Effector memory CD8-positive, alpha-beta T cell (primary cell): Measurements from ENCODE around the gene CTSL.
"Not testable (repeated sequence)": the region's sequence is repeated elsewhere in the genome, so short reads cannot be mapped to it uniquely, and the experiment has no call there.

Experiments
- ATAC-seq: fragments of 150-1000 bp; cut with Tn5 transposase; replicated peaks from 2 replicates; pipeline ENCODE4 v1.10.0; 2021; ENCODE audit warnings: mild to moderate bottlenecking, moderate library complexity
- DNase-seq, 3 experiments: peaks; one replicate each; pipeline ENCODE4 v3.0.0; 2021
- H3K27ac Mint-ChIP-seq, 2 donors: one replicate each; pipeline ENCODE4 v1.8.0; 2022; ENCODE audit warnings: mild to moderate bottlenecking in 2 of 2, mixed read lengths in 2 of 2, moderate library complexity in 2 of 2
- H3K27me3 Mint-ChIP-seq, 2 donors: one replicate each; pipeline ENCODE4 v1.8.0; 2022; ENCODE audit warnings: mixed read lengths in 2 of 2
- H3K36me3 Mint-ChIP-seq: one replicate; pipeline ENCODE4 v1.8.0; 2022; ENCODE audit warnings: mild to moderate bottlenecking, moderate library complexity, mixed read lengths; ENCODE audit not compliant: insufficient read depth
- H3K4me1 Mint-ChIP-seq, 2 donors: one replicate each; pipeline ENCODE4 v1.8.0; 2022; ENCODE audit warnings: low read depth in 2 of 2, mixed read lengths in 2 of 2
- H3K4me3 Mint-ChIP-seq, 2 donors: one replicate each; pipeline ENCODE4 v1.8.0; 2022; ENCODE audit warnings: mild to moderate bottlenecking in 2 of 2, mixed read lengths in 2 of 2, moderate library complexity in 2 of 2
- H3K9me3 Mint-ChIP-seq, 2 donors: one replicate each; pipeline ENCODE4 v1.8.0; 2022; ENCODE audit warnings: mixed read lengths in 2 of 2

Gene CTSL

GRCh38 chr9:87741891-87742290, 16.0 kb downstream of the CTSL start:
- Mint-ChIP-seq H3K27ac (no peak overlapping the region), H3K36me3 (no peaks in the 10 kb centered on the region), H3K9me3 (peaks cover 2 to 9% of the 10 kb centered on the region in 2 donors), H3K4me3 (no peak overlapping the region), H3K4me1 (no peaks in the 10 kb centered on the region), H3K27me3 (peaks cover 5 to 7% of the 10 kb centered on the region in 2 donors)
- DNase-seq (no peak), ATAC-seq (no peak)

DNA sequence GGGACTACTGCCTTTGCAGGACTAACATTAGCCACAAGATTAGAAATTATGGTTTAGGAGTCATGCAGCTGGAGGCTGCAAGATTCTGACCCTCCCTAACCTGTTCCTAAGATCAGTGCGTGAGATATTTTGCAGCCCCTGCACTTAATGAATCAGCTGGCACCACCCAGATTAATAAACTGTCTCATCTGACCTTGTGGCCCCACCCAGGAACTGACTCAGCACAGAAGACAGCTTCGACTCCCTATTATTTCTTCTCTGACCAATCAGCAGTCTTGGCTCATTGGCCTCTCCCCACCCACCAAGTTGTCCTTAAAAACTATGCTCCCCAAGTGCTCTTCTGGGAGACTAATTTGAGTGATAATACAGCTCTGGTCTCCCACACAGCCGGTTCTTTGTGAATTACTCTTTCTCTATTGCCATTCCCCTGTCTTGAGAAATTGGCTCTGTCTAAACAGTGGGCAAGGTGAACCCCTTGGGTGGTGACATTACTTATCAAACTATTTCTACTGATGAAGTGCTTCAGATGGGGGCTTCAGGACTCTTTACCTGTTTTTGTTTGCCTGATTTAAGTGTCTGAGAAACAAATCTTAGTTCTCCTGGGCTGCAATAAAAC, 17.0 kb downstream of the CTSL start:
- Mint-ChIP-seq H3K36me3 (no peaks in the 10 kb centered on the region), H3K27ac (no peak overlapping the region), H3K27me3 (peaks cover 7 to 15% of the 10 kb centered on the region in 2 donors), H3K4me3 (no peak overlapping the region), H3K4me1 (no peaks in the 10 kb centered on the region), H3K9me3 (peaks cover 2 to 9% of the 10 kb centered on the region in 2 donors)
- DNase-seq = no peak
- ATAC-seq = no peak

DNA sequence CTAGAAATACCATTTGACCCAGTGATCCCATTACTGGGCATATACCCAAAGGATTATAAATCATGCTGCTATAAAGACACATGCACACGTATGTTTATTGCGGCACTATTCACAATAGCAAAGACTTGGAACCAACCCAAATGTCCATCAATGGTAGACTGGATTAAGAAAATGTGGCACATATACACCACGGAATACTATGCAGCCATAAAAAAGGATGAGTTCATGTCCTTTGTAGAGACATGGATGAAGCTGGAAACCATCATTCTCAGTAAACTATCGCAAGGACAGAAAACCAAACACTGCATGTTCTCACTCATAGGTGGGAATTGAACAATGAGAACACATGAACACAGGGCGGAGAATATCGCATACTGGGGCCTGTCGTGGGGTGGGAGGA, 18.3 kb downstream of the CTSL start:
- ATAC-seq, H3K27ac Mint-ChIP-seq, DNase-seq, H3K36me3 Mint-ChIP-seq, H3K4me3 Mint-ChIP-seq, H3K4me1 Mint-ChIP-seq, H3K9me3 Mint-ChIP-seq: not testable (repeated sequence)
- H3K27me3 Mint-ChIP-seq = peaks cover 7 to 17% of the 10 kb centered on the region in 2 donors

DNA sequence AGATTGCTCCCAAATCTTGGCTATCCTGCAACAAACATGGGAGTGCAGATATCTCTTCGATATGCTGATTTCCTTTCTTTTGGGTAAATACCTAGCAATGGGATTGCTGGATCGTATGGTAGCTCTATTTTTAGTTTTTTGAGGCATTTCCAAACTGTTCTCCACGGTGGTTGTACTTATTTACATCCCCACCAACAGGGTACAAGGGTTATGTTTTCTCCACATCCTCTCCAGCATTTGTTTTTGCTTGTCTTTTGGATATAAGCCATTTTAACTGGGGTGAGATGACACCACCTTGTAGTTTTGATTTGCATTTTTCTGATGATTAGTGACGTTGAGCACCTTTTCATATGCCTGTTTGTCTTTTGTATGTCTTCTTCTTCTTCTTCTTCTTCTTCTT, 20.3 kb downstream of the CTSL start:
- no peaks in the 10 kb centered on the region for H3K36me3 Mint-ChIP-seq
- DNase-seq = no peak
- H3K9me3 Mint-ChIP-seq = peaks cover 2 to 9% of the 10 kb centered on the region in 2 donors
- no peak overlapping the region for H3K27ac Mint-ChIP-seq
- no peak overlapping the region for H3K4me3 Mint-ChIP-seq
- ATAC-seq = no peak
- peaks cover 7 to 17% of the 10 kb centered on the region in 2 donors for H3K27me3 Mint-ChIP-seq
- no peaks in the 10 kb centered on the region for H3K4me1 Mint-ChIP-seq

- DNase-seq = no peak
- Mint-ChIP-seq H3K9me3 (no peaks in the 10 kb centered on the region), H3K27me3 (peaks cover 7 to 17% of the 10 kb centered on the region in 2 donors), H3K36me3 (no peaks in the 10 kb centered on the region), H3K27ac (no peak overlapping the region), H3K4me1 (no peaks in the 10 kb centered on the region), H3K4me3 (no peak overlapping the region)
- ATAC-seq = no peak
These were observed 23.0 kb downstream of the CTSL start for GRCh38 chr9:87748881-87749280.

- no peaks in the 10 kb centered on the region for H3K4me1 Mint-ChIP-seq
- H3K36me3 Mint-ChIP-seq = no peaks in the 10 kb centered on the region
- ATAC-seq = no peak
- H3K9me3 Mint-ChIP-seq = no peaks in the 10 kb centered on the region
- no peak overlapping the region for H3K27ac Mint-ChIP-seq
- peaks cover 7 to 17% of the 10 kb centered on the region in 2 donors for H3K27me3 Mint-ChIP-seq
- no peak overlapping the region for H3K4me3 Mint-ChIP-seq
- DNase-seq = no peak
These were observed 23.6 kb downstream of the CTSL start for GRCh38 chr9:87749335-87750035.

- ATAC-seq = no peak
- peaks cover 7 to 17% of the 10 kb centered on the region in 2 donors for H3K27me3 Mint-ChIP-seq
- H3K4me1 Mint-ChIP-seq = no peaks in the 10 kb centered on the region
- H3K9me3 Mint-ChIP-seq = no peaks in the 10 kb centered on the region
- H3K4me3 Mint-ChIP-seq = no peak overlapping the region
- no peaks in the 10 kb centered on the region for H3K36me3 Mint-ChIP-seq
- DNase-seq = no peak
- no peak overlapping the region for H3K27ac Mint-ChIP-seq
These were observed 24.8 kb downstream of the CTSL start for GRCh38 chr9:87750726-87751125.

DNA sequence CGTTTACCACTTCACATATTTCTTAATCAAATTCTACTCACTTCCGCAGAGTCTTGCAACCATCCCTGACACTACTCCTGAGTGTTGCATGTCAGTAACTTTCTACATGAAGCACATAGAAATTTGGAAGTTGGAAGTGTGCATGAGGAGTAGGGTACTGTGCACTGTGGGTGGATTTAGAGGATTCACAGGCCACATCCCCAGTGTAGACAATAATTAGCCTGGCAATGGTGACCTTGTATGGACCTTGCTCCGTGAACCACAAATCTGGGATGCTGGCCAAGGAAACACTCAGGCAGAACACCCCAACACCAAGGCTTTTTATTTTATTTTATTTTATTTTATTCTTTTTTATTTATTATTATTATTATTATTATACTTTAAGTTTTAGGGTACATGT, 25.5 kb downstream of the CTSL start:
- H3K27me3 Mint-ChIP-seq = peaks cover 5 to 16% of the 10 kb centered on the region in 2 donors
- no peaks in the 10 kb centered on the region for H3K4me1 Mint-ChIP-seq
- H3K9me3 Mint-ChIP-seq = no peaks in the 10 kb centered on the region
- ATAC-seq (no peak), DNase-seq (no peak)
- no peak overlapping the region for H3K27ac Mint-ChIP-seq
- H3K36me3 Mint-ChIP-seq = no peaks in the 10 kb centered on the region
- H3K4me3 Mint-ChIP-seq = no peak overlapping the region

GRCh38 chr9:87751868-87752267, 25.9 kb downstream of the CTSL start:
- H3K27ac Mint-ChIP-seq = no peak overlapping the region

GRCh38 chr9:87753313-87753712, 27.4 kb downstream of the CTSL start:
- Mint-ChIP-seq H3K4me1 (no peaks in the 10 kb centered on the region), H3K27me3 (no peaks in the 10 kb centered on the region), H3K9me3 (no peaks in the 10 kb centered on the region), H3K4me3 (no peak overlapping the region), H3K36me3 (no peaks in the 10 kb centered on the region), H3K27ac (no peak overlapping the region)
- DNase-seq (no peak), ATAC-seq (no peak)

More at GRCh38 chr9:87751868-87752267, 25.9 kb downstream of the CTSL start:
- DNase-seq (no peak), ATAC-seq (no peak)
- no peaks in the 10 kb centered on the region for H3K9me3 Mint-ChIP-seq
- H3K36me3 Mint-ChIP-seq = no peaks in the 10 kb centered on the region
- peaks cover under 1 to 12% of the 10 kb centered on the region in 2 donors for H3K27me3 Mint-ChIP-seq
- H3K4me3 Mint-ChIP-seq = no peak overlapping the region
- H3K4me1 Mint-ChIP-seq = no peaks in the 10 kb centered on the region

GRCh38 chr9:87758330-87758729, 32.4 kb downstream of the CTSL start:
- not testable (repeated sequence) for H3K4me1 Mint-ChIP-seq, DNase-seq, H3K9me3 Mint-ChIP-seq, H3K27me3 Mint-ChIP-seq, H3K4me3 Mint-ChIP-seq, H3K36me3 Mint-ChIP-seq, ATAC-seq, H3K27ac Mint-ChIP-seq

DNA sequence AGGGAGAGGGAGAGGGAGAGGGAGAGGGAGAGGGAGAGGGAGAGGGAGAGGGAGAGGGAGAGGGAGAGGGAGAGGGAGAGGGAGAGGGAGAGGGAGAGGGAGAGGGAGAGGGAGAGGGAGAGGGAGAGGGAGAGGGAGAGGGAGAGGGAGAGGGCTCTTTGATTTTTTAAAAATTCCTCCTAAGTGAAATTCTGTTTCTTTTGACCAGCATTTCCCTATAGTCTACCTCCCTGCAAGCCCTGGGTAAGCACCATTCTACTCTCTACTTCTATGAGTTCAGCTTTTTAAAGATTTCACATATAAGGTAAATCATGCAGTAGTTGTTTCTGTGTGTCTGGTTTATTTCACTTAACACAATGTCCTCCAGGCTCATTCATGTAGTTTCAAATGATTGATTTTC, 34.1 kb downstream of the CTSL start:
- peaks cover 0 to 15% of the 10 kb centered on the region in 2 donors for H3K27me3 Mint-ChIP-seq
- not testable (repeated sequence) for H3K36me3 Mint-ChIP-seq, DNase-seq, ATAC-seq, H3K9me3 Mint-ChIP-seq, H3K4me1 Mint-ChIP-seq, H3K4me3 Mint-ChIP-seq
- H3K27ac Mint-ChIP-seq = peak overlapping the region in 1 of 2 donors; percentile 53

DNA sequence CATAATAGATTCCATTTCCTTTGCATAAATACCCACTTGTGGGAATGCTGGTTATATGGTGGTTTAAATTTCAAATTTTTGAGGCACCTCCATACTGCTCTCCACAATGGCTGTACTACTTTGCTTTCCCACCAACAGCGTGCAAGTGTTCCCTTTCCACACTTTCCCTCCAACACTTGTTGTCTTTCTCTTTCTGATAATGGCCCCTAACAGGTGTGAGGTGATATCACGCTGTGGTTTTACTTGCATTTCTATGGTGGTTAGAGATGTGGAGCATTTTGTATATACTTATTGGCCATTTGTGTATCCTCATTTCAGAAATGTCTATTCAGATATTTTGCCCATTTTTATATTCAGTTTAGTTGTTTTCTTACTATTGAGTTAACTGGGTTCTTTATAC, 34.6 kb downstream of the CTSL start:
- H3K4me1 Mint-ChIP-seq = no peaks in the 10 kb centered on the region
- no peaks in the 10 kb centered on the region for H3K36me3 Mint-ChIP-seq
- H3K27ac Mint-ChIP-seq = no peak overlapping the region
- no peaks in the 10 kb centered on the region for H3K9me3 Mint-ChIP-seq
- no peak overlapping the region for H3K4me3 Mint-ChIP-seq
- ATAC-seq (no peak), DNase-seq (no peak)
- peaks cover 0 to 18% of the 10 kb centered on the region in 2 donors for H3K27me3 Mint-ChIP-seq

DNA sequence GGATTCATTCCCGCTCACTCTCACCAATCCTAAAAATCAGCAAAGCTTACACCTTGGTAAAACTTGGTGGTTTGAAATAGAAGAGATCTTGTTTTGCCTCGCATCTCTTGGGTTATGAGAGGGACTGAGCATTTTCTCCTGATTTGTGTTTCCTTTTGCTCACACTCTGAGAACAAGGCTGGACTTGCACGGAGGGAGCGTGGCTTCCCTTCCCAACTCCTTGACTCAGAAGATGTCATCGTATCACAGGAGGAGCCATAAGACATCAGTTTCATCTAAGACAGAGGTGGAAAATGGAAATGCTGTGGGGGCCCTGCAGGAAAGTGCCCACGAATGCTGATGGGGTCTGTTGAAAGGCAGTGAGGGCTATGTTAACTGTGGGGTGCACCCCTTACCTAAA, 37.4 kb downstream of the CTSL start:
- no peaks in the 10 kb centered on the region for H3K4me1 Mint-ChIP-seq

More for the DNA sequence above, 37.4 kb downstream of the CTSL start:
- ATAC-seq (no peak), DNase-seq (no peak)
- H3K9me3 Mint-ChIP-seq = no peaks in the 10 kb centered on the region
- H3K27ac Mint-ChIP-seq = no peak overlapping the region
- no peak overlapping the region for H3K4me3 Mint-ChIP-seq
- peaks cover 0 to 18% of the 10 kb centered on the region in 2 donors for H3K27me3 Mint-ChIP-seq
- H3K36me3 Mint-ChIP-seq = no peaks in the 10 kb centered on the region
